CD4-positive, alpha-beta T cell treated with Interferon gamma for 1 hour (primary cell): ENCODE measurements around the gene NTMT1.
A peak's percentile ranks its signal among the peaks of the same experiment; 100 is the strongest.
"Not testable (repeated sequence)": the region's sequence is repeated elsewhere in the genome, so short reads cannot be mapped to it uniquely, and the experiment has no call there.

ENCODE experiments used
- DNase-seq: peaks from one replicate; pipeline ENCODE4 v3.0.0-alpha.2; 2020

The NTMT1 gene, protein sequence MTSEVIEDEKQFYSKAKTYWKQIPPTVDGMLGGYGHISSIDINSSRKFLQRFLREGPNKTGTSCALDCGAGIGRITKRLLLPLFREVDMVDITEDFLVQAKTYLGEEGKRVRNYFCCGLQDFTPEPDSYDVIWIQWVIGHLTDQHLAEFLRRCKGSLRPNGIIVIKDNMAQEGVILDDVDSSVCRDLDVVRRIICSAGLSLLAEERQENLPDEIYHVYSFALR

DNA sequence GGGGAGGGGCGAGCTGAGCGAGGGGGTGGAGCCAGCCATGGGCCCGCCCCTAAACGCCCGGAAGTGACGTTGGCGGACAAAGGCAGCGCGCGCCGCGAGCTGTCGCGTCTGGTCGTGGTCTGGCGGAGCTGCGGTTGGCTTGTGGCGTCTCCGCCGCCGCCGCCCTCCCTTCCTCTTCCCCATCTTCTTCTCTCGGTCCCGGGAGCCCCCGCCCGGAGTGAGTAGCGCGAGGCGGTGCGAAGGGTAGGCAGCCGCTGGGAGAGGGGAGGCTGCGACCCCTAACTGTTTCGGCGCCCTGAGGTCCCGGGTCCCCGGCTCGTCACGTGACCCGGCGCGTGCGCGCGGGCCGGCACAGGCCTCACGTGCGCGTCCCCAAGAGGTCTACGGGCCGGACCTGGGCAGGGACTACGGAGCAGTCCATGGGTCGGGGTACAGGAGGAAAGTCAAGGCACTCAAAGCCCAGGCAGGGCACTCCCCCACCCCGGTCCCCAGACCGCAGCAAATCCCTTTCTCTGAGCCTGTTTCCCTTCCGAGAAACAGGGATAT is at the start of gene NTMT1:
TSS of gene NTMT1 (plus strand) at position 85 of the 546 bp plus-strand sequence. CDS start 6,541 bp downstream, outside the sequence.
- peak; percentile 90 for DNase-seq

DNA sequence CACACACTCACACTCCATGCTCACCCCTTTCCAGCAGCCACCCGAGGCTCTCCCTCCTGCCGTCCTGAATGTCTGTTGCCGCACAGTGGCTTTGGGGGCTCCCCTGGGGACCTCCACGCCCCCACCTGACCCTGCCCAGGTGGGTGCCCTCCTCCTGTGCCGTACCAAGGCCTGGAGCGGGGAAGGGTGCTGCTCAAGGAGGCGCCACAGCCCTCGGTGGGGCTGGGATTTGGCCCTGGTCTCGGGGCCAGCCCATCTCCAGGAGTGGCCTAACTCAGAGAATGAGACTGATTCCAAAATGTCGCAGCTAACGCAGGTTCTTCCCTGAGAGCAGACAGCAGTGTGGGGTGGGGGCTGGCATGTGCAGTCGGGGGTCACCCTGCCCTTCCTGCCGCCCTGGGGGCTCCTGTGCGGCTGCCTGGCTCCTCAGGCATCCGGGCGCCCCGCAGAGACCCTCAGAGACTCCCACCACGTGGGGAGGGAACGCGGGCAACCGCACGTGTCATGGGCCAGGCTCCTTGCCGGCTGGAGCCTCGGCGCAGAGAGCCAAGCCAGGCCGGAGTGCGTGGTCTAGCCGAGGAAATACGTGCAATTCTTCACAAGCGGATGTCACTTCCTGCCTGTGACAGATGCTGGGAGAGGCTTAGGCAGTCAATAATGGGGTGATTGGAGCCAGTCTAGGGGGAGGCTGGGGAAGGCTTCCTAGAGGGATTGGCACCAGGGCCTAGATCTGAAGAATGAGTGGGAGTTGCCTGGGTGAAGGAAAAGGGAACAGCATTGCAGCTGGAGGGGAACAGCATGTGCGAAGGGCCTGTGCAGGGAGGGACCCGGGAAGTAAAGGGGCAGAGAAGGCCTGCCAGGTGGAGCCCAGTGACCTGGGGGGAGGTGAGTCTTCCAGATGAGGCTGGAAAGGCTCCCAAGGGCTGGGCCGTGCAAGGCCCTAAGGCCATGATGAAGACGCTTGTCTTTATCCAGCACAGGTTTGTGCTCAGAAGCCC is 49.1 kb upstream of the NTMT1 start:
- no peak for DNase-seq

DNA sequence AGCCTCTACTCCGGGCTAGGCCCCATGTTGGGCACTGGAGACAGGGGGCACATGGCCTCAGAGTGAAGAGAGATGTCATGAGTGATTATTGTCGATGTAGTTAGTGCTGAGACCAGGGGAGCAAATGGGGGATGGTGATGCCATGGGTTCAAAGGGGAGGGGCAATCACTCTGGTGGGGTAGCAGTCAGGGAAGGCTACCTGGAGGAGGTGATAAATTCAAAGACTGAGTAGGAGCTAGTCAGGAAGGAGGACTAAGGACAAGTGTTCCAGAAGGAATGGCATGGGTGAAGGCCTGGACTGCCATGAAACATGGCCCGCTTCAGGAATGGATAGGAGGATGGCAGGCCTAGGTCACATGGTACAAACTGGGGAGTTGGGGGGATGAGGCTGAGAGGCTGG is 46.7 kb upstream of the NTMT1 start:
- no peak for DNase-seq

DNA sequence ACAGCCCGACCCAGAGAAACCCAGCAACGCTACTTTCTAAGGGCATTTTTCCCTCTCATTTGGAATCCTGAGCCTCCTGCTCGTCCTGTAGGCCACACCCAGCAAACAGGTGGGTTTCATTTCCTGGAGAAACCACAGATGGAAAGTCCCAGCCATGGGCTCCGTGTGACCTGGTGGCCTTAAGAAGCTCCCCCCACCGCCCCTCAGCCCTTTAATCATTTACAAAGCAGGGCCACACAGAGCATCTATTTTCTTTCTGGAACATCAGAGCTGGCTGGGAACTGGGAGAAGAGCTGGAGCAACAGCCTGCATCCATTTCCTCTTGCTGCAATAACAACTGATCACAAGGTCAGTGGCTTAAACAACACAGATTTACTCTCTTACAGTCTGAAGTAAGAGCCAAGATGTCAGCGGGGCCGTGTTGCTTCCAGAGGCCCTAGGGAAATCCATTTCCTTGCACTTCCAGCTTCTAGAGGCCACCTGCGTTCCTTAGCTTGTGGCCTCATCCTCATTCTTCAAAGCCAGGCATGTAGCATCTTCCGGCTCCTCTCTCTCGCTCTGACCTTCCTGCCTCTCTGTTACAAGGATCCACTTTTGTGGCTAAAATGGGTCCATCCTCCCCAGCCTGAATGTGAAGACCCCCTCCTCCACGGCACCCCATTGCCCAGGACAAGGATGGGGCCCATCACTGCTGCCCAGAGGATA is 45.6 kb upstream of the NTMT1 start:
- peak; percentile 16 for DNase-seq

DNA sequence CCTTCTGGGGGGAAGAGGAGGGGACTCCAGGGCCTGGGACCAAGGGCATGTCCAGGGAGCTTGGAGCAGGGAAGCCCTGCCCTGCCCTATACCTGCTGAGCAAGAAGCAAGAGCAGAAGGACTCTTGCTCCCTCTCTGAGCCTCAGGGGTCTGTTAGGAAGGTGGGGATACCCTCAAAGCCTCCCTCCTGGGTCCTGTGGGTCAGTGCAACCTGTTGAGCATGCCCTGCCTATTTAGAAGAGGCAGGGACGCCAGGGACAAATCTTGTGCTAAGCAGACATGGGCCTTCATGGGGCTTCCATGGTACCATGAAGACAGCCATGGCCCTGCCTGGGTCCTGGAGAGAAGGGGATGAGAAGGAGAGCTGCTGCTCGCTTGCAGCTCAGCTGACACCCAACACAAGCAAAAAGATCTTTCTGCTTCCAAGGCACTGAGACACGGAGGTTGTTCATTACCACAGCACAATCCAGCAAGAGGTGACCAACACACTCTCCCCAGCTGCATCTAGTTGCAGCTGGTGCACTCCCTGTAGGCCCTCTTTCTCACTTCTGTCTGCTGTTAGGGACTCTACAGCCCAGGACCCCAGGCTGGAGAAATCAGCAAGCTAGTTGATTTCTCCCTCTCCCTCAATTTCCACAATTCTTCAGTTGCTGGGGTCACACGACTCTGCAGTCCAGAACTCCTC is 44.3 kb upstream of the NTMT1 start:
- no peak for DNase-seq

DNA sequence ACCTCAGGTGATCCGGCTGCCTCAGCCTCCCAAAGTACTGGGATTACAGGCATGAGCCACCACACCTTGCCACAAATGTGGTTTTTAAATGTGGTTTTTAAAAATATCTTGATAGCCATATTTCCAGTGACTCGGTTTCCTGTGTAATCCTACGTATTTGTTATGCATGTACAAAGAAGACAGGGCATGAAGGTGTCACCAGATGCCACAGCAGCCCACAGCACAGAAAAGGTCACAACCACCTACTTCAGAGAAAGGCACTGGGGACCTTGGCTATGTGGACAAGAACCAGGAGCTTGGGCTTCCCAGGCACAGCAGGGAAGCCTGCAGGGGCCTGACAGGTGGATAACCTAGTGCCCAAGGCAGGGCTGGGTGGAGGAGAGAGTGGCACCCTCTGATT is 43.1 kb upstream of the NTMT1 start:
- no peak for DNase-seq

DNA sequence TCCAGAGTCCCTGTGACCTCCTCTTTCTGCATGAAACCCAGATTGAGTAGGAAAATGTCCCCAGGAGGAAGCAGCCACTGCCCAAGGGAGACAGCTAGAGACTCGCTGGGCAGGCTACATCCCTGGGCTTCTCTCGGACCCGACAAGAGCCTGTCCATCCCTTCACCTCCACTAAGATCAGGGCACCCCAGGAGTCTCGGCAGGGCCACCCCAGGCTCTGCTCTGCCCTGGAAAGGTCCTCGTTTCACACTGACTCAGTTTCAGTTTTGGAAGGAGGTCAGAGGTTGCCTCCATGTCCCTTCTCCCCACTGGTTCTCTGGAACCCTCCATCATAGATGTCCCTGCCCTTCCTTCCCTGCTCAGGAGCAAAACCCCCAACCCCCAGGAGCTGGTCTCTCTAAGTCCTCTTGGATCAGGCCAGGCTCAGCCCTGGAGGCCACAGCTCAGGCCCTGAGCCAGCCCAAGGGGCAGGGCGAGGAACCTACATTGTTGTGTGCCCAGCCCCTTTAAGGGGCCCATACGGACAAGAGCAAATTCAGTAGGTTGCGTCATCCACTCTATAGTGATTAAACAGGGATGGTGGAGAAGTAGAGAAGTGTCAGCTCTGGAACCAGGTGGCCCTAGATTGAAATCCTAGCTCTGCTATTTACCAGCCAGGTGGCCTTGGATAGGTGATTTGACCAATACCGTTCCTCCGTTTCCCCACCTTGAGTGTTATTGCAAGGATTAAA is 42.5 kb upstream of the NTMT1 start:
- no peak for DNase-seq

DNA sequence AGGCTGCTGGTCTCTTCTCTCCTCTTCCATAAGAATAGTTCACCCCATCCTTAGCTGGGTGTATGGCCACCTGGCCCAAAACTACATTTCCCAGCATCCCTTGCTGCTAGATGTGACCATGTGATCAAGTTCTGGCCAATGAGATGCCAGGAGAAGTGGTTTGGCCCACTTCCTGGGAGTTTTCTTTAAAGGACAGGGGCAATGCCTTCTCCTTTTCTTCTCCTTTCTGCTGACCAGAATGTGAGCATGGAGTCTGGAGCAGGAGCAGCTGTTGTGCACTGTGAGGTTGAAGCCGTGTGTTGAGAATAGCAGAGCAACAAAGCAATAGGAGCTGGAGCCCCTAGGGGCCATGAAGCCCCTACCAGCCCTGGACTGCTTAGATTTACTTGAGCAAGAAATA is 41.8 kb upstream of the NTMT1 start:
- peak; percentile 75 for DNase-seq

DNA sequence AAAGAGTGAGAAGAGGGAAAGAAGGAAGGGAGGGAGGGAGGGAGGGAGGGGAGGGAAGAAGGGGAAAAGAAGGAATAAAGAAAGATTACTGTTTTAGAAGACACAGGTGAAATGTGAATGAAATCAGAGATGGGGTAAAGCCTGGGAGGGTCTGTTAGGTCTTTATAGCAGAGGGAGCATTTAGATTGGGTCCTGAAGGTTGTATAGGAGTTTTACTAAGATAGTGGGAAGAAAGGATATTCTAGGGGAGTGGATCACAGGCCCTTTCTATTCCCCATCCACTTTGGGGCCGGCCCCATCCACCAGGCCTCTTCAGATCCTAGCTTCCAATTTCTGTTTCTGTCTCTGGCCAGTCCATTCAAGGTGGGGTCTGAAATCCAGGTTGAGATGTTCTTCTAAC is 40.6 kb upstream of the NTMT1 start:
- DNase-seq = no peak

DNA sequence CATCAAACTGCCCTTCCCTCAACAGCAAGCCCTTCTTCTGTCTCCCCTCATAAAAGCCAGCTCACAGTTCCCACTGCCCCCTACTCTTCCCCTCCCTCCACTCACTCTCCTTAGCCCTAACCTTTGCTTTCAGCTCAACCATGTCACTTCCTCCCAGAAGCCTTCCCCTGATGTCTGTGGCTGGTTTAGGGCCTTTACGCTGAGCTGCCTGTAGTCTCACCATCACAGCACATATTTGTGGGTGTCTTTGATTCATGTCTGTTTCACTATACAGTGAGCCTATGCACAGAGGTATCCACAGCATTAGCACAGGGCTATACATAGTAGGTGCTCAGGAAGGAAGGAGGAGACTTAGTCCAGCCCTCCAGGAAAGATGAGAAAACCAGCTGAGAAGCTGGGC is 39.7 kb upstream of the NTMT1 start:
- no peak for DNase-seq

DNA sequence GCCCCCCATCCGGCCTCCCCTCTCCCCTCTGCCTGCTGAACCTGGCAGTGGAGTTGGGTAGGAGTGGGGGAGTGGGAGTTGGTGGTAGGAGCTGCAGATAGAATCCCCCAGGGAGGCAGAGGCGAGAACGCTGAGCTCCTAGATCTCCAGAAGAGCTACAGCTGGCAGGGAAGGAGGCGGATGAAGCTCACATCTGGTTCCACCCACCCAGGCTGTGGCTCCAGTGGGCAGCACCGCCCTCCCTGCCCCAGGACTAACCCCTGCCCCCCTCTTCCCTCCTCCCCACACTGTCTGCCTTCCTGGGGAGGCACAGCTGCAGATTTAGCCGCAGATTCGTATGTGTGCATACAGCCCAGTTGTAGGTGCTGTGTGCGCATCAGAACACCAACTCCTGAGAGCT is 39.3 kb upstream of the NTMT1 start:
- DNase-seq = no peak

DNA sequence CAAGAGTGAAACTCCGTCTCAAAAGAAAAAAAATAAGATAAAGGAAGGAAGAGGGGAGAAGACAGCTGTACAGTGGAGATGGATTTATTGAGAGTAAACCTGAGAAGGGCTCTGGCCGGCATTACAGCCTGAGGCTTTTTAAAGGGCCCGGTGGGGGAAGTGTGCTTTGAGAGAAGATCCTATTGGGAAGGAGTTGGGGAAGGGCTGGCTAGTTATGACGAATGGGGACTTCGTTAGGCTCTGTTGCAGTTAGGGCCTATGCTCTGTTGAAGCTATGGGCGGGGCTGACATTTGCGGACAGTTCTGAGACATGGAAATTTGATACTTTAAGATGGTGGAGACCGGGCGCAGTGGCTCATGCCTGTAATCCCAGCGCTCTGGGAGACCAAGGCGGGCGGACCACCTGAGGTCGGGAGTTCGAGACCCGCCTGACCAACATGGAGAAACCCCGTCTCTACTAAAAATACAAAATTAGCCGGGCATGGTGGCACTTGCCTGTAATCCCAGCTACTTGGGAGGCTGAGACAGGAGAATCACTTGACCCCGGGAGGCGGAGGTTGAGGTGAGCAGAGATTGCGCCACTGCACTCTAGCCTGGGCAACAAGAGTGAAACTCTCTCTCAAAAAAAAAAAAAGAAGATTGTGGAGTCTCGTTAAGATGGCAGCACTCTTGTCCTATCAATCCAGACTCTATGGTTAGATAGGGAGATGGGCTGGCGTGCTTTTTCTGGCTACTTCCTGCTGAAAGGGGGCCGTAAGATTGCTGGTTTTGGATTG is 38.3 kb upstream of the NTMT1 start:
- no peak for DNase-seq

DNA sequence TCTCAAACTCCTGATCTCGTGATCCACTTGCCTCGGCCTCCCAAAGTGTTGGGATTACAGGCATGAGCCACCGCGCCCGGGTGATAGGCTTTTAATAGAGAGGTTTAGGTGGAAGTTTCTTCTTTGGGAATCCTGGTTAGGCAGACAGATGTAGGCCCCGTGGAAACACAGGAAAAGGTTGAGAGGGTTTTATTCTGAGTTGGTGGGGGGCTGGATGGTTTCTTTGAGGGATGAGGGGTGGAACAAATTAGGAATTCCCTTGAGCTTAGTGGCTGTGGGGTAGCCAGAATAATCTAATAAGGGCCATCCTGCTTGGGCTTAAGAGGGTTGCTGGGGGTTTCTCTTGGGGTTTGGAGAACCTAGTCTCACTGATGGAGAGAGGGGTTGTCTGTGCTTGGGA is 35.5 kb upstream of the NTMT1 start:
- no peak for DNase-seq

DNA sequence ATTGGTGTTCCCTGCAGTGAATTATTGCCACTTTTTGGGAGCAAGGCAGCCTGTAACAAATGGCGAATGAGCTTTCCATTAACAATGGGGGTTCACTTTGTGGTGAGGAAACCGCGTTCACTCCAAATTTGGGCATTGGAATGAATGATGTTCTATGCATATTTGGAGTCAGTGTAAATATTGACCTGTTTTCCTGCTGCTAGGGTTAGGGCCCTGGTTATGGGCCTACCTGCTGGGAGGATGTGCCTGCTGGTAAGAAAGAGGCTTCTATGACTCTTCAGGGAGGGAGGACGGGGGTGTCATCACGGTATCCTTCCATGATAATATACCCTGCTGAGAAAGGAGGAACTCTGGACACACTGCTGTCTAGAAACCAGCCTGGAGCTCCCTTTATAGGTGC is 34.0 kb upstream of the NTMT1 start:
- DNase-seq = no peak

DNA sequence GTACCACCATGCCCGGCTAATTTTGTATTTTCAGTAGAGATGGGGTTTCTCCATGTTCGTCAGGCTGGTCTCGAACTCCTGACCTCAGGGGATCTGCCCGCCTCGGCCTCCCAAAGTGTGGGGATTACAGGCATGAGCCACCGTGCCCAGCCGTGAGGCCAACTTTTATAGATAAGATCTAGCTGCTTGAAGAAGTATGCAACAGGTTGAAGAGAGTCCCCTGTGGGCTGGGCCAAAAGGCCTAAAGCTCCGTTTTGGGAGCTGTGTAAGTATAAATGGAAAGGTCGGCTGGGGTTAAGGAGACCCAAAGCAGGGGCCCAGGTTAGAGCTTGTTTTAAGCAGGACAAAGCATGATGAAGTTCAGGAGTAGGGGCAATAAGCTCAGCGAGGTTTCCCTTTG is 33.2 kb upstream of the NTMT1 start:
- not testable (repeated sequence) for DNase-seq

DNA sequence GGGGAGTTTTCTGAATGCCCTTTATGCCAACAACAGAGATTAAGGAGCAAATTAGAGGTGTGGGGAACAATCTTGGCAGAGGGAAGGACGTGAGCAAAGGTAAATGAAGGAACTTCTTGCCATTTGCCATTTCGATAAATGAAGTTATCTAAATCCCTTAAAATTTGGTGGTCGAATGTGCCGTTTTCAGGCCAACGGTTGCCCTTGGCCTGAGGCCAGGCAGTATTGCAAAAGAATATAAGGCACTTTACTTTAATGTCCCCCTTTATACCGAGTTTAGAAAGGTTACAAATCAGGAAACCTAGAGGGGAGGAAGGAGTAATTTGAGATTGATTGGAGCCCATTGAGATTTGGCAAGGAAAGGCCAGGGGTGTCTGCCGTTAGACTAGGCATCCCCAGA is 31.3 kb upstream of the NTMT1 start:
- DNase-seq = no peak

DNA sequence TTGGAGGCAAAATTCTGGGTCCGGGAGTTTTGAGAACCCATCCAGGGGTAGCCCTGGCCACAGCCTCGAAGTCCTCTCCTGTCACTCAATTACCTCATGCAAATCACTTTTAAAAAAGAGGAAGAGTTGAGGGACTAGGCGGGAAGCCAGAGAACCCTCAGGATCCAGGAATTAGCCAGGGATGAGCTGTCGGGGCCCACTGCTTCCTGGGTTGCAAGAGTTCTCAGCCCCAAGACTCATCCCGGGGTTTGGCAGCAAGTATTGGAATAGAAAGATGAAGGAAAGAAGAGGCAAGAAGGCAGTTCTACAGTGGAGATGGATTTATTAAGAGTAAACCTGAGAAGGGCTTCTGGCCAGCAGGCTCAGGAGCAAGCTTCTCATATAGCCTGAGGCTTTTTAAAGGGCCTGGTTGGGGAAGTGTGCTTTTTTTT is 30.6 kb upstream of the NTMT1 start:
- DNase-seq = no peak

DNA sequence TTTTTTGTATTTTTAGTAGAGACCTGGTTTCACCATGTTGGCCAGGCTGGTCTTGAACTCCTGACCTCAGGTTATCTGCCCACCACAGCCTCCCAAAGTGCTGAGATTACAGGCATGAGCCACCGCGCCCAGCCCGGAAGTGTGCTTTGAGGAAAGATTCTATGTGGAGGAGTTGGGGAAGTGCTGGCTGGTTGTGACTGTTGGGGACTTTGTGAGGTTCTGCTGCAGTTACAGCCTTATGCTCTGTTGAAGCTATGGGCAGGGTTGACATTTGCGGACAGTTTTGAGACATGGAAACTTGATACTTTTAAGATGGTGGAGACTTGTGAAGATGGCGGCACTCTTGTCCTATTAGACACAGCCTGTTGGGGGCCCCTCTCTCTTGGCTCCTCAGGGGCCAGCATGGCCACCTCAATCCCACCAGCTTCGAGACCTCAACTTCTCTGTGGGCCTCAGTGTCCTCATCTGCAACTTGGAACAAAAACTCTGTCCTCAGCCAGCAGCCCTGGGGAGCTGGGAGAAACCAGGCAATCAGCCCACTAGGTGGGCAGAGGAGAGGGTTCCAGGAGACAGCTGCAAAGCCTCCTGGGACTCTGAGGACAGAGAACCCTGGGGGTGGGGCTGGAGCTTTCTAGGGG is 29.9 kb upstream of the NTMT1 start:
- no peak for DNase-seq

DNA sequence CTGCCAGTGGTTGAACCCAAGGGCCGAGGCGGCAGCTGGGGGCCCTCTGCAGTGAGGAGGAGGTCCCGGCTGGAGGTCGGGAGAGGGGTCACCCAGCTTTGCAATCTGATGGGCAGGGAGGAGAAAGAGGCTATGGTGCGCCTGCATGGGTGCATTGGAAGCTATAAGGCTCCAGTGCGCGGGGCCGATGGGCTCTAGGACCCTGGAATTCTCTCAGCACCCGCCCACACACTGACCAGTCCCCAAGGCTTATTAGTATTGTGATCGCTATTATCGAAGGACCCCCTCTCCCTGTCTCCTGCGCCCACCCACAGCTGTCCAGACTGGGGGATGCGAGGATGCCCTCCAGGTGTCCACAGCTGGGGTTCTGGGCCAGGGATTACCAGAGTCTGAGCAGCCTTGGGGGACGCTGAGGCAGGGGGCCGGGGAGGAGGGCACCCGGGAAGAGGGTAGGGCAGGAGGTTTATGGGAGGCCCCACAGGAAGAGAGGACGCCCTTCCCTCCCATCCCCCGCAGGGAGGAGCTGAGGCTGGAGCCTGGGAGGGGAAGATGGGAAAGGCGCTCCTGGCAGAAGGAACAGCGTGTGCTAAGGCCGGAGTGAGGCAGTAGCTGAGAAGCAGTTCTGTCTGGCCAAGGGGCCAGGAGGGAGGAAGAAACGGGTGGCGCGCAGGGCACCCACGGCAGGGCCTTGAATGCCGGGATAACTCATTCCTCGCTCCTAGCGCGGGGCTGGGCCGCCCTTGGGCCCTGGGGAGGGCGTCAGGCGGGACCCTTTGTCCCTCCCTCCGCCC is 29.2 kb upstream of the NTMT1 start:
- no peak for DNase-seq
